Measurements from ENCODE around the gene ERI3.

DNA sequence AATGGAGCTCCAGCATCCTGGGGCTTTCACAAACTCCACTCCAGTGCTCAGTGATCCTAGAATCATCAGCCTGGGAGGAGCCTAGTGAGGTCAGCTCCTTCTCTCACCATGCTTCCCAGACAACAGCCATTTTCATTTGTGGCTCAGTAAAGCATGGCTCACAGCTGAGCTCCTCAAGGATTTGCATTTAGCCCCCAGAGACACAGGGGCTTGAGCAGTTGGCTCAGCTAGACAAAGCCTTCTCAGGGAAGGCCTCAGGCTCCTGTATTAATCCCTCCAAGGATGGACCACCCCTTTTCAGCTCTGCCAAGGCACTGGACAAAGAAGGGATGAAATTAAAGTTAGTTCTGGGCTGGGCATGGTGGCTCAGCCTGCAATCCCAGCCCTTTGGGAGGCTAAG is 39.5 kb downstream of the ERI3 start:
- TF ChIP-seq, protein P1, sequence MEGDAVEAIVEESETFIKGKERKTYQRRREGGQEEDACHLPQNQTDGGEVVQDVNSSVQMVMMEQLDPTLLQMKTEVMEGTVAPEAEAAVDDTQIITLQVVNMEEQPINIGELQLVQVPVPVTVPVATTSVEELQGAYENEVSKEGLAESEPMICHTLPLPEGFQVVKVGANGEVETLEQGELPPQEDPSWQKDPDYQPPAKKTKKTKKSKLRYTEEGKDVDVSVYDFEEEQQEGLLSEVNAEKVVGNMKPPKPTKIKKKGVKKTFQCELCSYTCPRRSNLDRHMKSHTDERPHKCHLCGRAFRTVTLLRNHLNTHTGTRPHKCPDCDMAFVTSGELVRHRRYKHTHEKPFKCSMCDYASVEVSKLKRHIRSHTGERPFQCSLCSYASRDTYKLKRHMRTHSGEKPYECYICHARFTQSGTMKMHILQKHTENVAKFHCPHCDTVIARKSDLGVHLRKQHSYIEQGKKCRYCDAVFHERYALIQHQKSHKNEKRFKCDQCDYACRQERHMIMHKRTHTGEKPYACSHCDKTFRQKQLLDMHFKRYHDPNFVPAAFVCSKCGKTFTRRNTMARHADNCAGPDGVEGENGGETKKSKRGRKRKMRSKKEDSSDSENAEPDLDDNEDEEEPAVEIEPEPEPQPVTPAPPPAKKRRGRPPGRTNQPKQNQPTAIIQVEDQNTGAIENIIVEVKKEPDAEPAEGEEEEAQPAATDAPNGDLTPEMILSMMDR (IDR thresholded peaks at IDR 0.05), result no peak
- no peak for TF ChIP-seq POLR2A (IDR thresholded peaks at IDR 0.05)
